VCaP (cell line): ENCODE measurements around the gene LRIT2.

Experiments
- H3K27ac ChIP-seq: fragments of 450-650 bp; 2 replicates; pipeline ENCODE4 v1.5.1; 2017
- TF ChIP-seq, protein P1 (sequence below): fragments of 450-650 bp; conservative IDR thresholded peaks from 2 replicates; pipeline ENCODE4 v1.5.1; 2017; ENCODE audit warnings: mild to moderate bottlenecking, moderate library complexity

Gene LRIT2

DNA sequence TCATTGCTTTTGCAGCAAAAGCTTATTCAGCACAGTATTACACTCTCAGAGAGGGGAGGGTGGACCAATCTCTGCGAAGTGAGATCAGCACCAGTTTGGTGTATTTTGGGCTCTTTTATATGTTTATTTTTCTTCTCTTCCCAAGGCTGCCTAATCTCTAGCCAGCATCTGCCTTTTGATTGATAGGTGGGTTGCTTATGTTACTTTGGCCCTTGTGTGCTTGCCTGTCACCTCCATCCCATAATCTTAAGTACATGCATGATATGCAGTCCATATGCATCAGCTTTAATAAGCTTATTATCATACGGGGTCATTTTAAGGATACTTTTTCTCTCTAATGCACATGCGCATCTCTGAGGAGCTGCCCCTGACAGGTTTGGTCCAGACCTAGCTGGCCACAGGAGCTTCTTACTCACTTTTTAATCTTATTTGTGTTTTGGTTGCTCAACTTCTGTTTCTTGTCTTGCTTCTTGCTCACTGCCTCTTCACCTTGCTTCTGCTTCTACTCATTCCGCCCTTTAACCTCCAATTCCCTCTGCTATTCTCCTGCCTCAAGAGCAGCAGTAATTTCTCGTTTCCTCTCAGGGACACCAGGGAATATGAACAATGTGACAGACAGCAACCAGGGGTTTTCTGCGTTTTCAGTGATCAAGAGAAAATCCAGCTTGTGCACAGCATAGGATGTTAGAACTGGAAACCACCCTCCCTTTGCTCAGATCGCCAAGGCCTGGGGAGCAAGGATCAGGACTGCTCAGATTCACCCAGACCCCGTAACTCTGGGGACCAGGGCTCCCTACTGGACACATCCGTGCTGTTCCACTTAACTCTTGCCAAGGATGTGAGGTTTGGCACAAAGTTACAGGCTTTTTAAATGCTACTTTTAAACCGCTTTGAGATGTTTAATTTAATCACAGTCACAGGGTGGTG lies 29.5 kb upstream of the LRIT2 start:
- H3K27ac ChIP-seq, result no peak overlapping the region
- TF ChIP-seq, protein P1, sequence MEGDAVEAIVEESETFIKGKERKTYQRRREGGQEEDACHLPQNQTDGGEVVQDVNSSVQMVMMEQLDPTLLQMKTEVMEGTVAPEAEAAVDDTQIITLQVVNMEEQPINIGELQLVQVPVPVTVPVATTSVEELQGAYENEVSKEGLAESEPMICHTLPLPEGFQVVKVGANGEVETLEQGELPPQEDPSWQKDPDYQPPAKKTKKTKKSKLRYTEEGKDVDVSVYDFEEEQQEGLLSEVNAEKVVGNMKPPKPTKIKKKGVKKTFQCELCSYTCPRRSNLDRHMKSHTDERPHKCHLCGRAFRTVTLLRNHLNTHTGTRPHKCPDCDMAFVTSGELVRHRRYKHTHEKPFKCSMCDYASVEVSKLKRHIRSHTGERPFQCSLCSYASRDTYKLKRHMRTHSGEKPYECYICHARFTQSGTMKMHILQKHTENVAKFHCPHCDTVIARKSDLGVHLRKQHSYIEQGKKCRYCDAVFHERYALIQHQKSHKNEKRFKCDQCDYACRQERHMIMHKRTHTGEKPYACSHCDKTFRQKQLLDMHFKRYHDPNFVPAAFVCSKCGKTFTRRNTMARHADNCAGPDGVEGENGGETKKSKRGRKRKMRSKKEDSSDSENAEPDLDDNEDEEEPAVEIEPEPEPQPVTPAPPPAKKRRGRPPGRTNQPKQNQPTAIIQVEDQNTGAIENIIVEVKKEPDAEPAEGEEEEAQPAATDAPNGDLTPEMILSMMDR, result no peak

DNA sequence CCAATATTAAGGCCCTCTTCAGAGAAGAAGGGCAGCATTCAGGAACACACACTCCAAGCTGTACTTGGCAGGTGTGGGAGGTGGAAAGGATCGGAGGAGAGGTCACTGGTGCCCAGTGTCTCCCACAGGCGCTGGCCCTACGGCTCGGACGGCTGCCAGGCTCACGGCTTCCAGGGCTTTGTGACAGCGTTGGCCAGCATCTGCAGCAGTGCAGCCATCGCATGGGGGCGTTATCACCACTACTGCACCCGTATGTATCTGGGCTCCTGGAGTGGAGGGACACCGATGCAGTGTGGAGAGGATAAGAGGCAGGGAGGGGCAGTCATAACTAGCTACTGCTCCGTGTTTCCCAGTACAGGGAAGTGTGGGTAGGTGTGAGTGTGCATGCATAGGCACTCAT lies 23.4 kb upstream of the LRIT2 start:
- H3K27ac ChIP-seq, result no peak overlapping the region
- TF ChIP-seq, protein P1, result no peak

DNA sequence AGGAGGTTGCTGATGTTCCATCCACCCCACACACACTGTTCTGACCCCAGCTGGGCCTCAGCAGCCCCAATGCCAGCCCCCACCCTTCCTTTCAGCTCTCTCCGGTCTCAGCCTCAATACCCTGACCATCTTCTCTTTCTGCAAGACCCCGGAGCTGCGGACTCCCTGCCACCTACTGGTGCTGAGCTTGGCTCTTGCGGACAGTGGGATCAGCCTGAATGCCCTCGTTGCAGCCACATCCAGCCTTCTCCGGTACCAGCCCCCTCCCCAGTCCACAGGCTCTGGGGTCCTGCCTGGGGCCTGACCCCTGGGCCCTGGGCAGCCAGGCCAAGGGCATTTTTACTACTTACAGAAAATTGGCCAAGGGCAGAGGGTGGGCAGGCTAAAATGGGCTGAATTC lies 22.2 kb upstream of the LRIT2 start:
- no peak overlapping the region for H3K27ac ChIP-seq
- TF ChIP-seq, protein P1, result no peak

DNA sequence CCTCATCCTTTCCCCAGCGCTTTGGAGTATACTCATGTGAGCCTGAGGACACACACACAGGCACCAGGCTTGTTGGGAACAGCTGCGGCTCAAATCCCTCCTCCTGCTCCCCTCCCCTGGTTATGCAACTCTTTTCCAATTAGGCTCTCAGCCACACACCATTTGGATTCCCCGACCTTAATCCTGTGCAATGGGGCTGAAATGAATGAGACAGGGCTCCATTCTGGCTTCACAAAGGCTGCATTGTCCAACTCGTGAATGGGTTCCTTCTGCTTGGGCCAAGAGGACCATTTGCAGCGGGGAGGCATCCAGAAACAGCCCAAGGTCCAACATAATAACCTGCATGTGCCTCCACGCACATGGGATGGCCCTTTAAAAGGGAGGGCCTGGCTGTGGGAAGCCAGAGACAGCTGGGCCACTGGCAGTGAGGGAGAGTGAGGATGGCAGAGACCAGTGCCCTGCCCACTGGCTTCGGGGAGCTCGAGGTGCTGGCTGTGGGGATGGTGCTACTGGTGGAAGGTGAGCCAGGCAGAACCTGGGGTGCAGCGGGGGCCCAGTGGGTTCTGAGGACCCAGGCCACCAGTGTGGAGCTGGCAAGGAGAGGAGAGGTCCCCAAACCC lies 19.4 kb upstream of the LRIT2 start, which contains the start of gene RGR:
Gene RGR, plus strand, starts transcription at position 403 of the 620 bp plus-strand sequence. Its CDS starts 38 bp downstream, at position 441.
- H3K27ac ChIP-seq, result no peak within 1 kb of the TSS
- TF ChIP-seq, protein P1, result no peak

DNA sequence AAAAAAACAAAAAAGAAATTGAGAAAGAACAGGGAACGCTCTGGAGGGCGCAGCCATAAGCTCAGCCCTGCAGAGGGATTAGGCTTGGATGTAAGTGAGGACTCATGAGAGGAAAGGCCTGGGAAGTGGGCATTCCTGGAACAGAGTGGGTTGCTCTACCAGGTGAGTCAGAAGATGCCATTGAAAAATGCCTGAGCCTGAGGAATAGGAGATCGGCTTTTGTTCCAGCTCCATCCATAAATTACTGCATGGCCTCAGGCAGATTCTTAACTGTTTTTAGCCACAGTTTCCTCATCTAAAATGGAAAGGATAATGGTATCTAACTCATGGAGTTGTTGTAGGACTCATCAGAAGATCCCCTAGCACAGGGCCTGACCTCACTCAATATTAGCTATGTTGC lies 18.4 kb upstream of the LRIT2 start:
- no peak overlapping the region for H3K27ac ChIP-seq
- TF ChIP-seq, protein P1, result no peak

DNA sequence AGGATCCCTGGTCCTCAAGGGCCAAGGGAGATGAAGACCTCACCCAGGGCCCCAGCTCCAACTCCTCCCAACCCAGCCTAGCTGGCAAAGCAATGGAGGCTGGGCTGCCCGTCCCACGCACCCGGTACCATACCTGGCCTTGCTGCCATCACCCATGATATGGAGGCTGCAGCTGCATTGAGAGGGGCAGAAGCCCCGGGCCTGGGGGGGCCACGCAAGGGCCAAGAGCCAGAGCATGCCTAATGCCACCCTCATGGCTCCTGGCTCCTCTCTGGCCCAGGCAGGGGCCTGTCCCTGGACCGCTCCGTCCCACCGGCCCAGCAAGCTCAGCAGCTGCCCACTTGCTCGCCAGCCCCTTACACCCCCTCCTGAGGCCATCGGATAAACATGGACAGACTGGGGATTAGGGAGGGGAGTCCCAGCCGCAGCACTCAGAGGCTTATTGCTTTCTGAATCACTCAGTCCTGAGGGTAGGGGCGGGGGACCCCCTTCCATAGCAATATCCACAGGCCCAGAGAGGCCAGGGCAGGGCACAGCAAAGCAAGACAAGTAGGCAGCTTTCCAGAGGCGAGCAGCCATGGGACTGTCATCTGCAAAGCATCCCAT lies 15.9 kb upstream of the LRIT2 start, which contains the start of gene LRIT1:
Gene LRIT1, minus strand, starts transcription at position 362 of the 606 bp plus-strand sequence. Its CDS starts 107 bp downstream, at position 255.
- no peak within 1 kb of the TSS for H3K27ac ChIP-seq
- TF ChIP-seq, protein P1, result no peak

DNA sequence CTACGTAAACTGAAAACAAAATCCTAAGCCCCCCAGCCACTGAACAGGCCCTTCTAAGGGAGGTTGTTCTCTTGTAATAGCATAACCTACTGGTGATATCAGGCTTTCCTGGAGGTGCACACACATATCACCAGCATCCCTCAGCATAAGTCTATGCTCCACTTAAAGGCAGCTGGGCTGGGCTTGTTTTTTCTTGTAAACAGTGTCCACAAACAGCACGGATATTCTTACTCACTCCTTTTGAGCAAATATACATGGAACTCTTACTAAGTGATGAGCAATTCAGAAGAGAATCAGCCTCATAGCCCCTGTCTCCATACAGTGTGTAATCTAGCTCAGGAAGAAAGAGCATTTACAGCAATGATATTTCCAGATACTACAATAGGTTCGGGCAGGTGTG lies 13.6 kb upstream of the LRIT2 start:
- no peak overlapping the region for H3K27ac ChIP-seq
- TF ChIP-seq, protein P1, result no peak
